ENCODE data around the gene ALB. TPM values are rescaled to one million over a fixed set of nuclear protein-coding genes. Genes with fewer than 3 reads are reported as not detected.

The ALB gene
- polyA plus RNA-seq, 4 donors: 0.84 to 2.7 TPM; not detected in 2

- Histone ChIP-seq H3K4me3 (ENCODE audit: low read depth in 1 of 3, low read length in 3 of 3) (no peak overlapping the region), H3K36me3 (ENCODE audit: control insufficient read depth in 3 of 3, insufficient read depth in 2 of 3, low read depth in 1 of 3, low read length in 3 of 3) (no peaks in the 10 kb centered on the region), H3K9me3 (ENCODE audit: control insufficient read depth in 2 of 2, insufficient read depth in 1 of 2, low read depth in 1 of 2, low read length in 1 of 2) (no peaks in the 10 kb centered on the region), H3K4me1 (ENCODE audit: control insufficient read depth in 3 of 3, insufficient read depth in 2 of 3, low read depth in 1 of 3, low read length in 2 of 3) (peaks cover 0 to 2% (median 0%) of the 10 kb centered on the region in 3 donors), H3K27ac (ENCODE audit: low read depth in 1 of 3, low read length in 2 of 3) (no peak overlapping the region), H3K27me3 (ENCODE audit: control insufficient read depth in 3 of 3, insufficient read depth in 3 of 3, low read length in 3 of 3) (no peaks in the 10 kb centered on the region)
- FAIRE-seq (no peak), DNase-seq (no peak)
- WGBS, 3 donors: 71 to 83% (median 75%) methylated on average over 4 of the region's 4 CpGs
Measured at GRCh38 chr4:73460913-73461522, 56.9 kb downstream of the ALB start.

GRCh38 chr4:73468170-73468569 is 64.1 kb downstream of the ALB start:
- FAIRE-seq: no peak
- no peak overlapping the region for H3K27ac ChIP-seq (ENCODE audit: low read depth in 1 of 3, low read length in 2 of 3)
- WGBS, 3 donors: 96 to 97% (median 96%) methylated on average over 3 of the region's 3 CpGs

GRCh38 chr4:73470728-73471127 is 66.6 kb downstream of the ALB start:
- FAIRE-seq: no peak
- WGBS, 3 donors: 82 to 98% (median 83%) methylated on average over 1 of the region's 1 CpG
- H3K27me3 ChIP-seq (ENCODE audit: control insufficient read depth in 3 of 3, insufficient read depth in 3 of 3, low read length in 3 of 3): no peaks in the 10 kb centered on the region

More at GRCh38 chr4:73468170-73468569, 64.1 kb downstream of the ALB start:
- Histone ChIP-seq H3K27me3 (ENCODE audit: control insufficient read depth in 3 of 3, insufficient read depth in 3 of 3, low read length in 3 of 3) (no peaks in the 10 kb centered on the region), H3K4me3 (ENCODE audit: low read depth in 1 of 3, low read length in 3 of 3) (no peak overlapping the region), H3K36me3 (ENCODE audit: control insufficient read depth in 3 of 3, insufficient read depth in 2 of 3, low read depth in 1 of 3, low read length in 3 of 3) (no peaks in the 10 kb centered on the region), H3K9me3 (ENCODE audit: control insufficient read depth in 2 of 2, insufficient read depth in 1 of 2, low read depth in 1 of 2, low read length in 1 of 2) (no peaks in the 10 kb centered on the region), H3K4me1 (ENCODE audit: control insufficient read depth in 3 of 3, insufficient read depth in 2 of 3, low read depth in 1 of 3, low read length in 2 of 3) (no peaks in the 10 kb centered on the region)
- DNase-seq: no peak

More at GRCh38 chr4:73470728-73471127, 66.6 kb downstream of the ALB start:
- Histone ChIP-seq H3K36me3 (ENCODE audit: control insufficient read depth in 3 of 3, insufficient read depth in 2 of 3, low read depth in 1 of 3, low read length in 3 of 3) (no peaks in the 10 kb centered on the region), H3K4me1 (ENCODE audit: control insufficient read depth in 3 of 3, insufficient read depth in 2 of 3, low read depth in 1 of 3, low read length in 2 of 3) (no peaks in the 10 kb centered on the region), H3K9me3 (ENCODE audit: control insufficient read depth in 2 of 2, insufficient read depth in 1 of 2, low read depth in 1 of 2, low read length in 1 of 2) (peaks cover 2 to 17% of the 10 kb centered on the region in 2 donors), H3K27ac (ENCODE audit: low read depth in 1 of 3, low read length in 2 of 3) (no peak overlapping the region), H3K4me3 (ENCODE audit: low read depth in 1 of 3, low read length in 3 of 3) (no peak overlapping the region)
- DNase-seq: no peak

Other genes with a start within 250 kb of the ALB start
- gene ANKRD17, start 145.5 kb upstream of the ALB start, polyA plus RNA-seq: 10 to 100 TPM; 12.2 to 52.3 (median 12.9) TPM
- 100 to 1,000 TPM in 1 of 4 donors, under 1 TPM in 1, not detected in 2; 0.16 to 446 TPM for gene AFP, start 31.9 kb downstream of the ALB start, polyA plus RNA-seq
- 1 to 10 TPM in 1 of 4 donors, under 1 TPM in 1, not detected in 2; 0.01 to 4.3 TPM for gene AFM, start 77.5 kb downstream of the ALB start, polyA plus RNA-seq
- gene RASSF6, start 216.1 kb downstream of the ALB start, polyA plus RNA-seq: 10 to 100 TPM in 3 of 4 donors, 1 to 10 TPM in 1; 4.1 to 18.2 (median 15.5) TPM